ENCODE measurements around the gene ABCC11.

GRCh38 chr16:48218473-48218872 is 28.9 kb downstream of the ABCC11 start:
- TF ChIP-seq GATA3 (IDR thresholded peaks at IDR 0.05; ENCODE audit: low read depth, low read length) (no peak), GATA2 (IDR thresholded peaks at IDR 0.05; ENCODE audit: low read depth, low read length) (no peak)

All from SH-SY5Y (cell line).